ENCODE results near the gene RALGPS1. TPM values are rescaled to one million over a fixed set of nuclear protein-coding genes. Genes with fewer than 3 reads are reported as not detected.
A peak's percentile ranks its signal among the peaks of the same experiment; 100 is the strongest.

The RALGPS1 gene
- total RNA-seq, 2 donors from 2014 or later: 9.7 to 17.7 TPM

DNA sequence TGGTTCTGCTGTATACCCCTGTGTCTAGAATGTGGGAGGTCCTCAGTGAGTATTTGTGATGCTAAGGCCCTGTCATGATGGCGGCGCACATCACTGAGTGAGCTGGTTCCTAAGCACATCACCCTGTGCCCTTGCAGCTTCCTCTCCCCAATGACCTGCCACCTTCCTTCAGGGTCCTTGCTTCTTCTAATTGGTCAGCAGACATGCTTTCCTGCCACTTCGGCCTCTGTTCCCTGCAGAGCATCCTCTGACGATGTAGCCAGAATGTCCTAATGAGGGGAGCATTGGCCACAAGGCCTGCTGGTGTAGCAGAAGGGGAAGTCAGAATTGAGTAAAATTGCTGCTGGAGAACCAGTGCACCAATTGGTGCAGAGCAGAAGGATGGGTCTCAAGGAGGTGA is 238.9 kb downstream of the RALGPS1 start:
- H3K4me3 ChIP-seq: no peak overlapping the region
- H3K4me1 ChIP-seq: peaks cover 0 to 18% of the 10 kb centered on the region in 2 donors
- no peaks in the 10 kb centered on the region for H3K36me3 ChIP-seq
- no peaks in the 10 kb centered on the region for H3K9me3 ChIP-seq
- TF ChIP-seq, protein P1, sequence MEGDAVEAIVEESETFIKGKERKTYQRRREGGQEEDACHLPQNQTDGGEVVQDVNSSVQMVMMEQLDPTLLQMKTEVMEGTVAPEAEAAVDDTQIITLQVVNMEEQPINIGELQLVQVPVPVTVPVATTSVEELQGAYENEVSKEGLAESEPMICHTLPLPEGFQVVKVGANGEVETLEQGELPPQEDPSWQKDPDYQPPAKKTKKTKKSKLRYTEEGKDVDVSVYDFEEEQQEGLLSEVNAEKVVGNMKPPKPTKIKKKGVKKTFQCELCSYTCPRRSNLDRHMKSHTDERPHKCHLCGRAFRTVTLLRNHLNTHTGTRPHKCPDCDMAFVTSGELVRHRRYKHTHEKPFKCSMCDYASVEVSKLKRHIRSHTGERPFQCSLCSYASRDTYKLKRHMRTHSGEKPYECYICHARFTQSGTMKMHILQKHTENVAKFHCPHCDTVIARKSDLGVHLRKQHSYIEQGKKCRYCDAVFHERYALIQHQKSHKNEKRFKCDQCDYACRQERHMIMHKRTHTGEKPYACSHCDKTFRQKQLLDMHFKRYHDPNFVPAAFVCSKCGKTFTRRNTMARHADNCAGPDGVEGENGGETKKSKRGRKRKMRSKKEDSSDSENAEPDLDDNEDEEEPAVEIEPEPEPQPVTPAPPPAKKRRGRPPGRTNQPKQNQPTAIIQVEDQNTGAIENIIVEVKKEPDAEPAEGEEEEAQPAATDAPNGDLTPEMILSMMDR (IDR thresholded peaks at IDR 0.05): no peak
- H3K27ac ChIP-seq: no peak overlapping the region
- no peaks in the 10 kb centered on the region for H3K27me3 ChIP-seq
- no peak for DNase-seq (ENCODE audit: low spot score)

DNA sequence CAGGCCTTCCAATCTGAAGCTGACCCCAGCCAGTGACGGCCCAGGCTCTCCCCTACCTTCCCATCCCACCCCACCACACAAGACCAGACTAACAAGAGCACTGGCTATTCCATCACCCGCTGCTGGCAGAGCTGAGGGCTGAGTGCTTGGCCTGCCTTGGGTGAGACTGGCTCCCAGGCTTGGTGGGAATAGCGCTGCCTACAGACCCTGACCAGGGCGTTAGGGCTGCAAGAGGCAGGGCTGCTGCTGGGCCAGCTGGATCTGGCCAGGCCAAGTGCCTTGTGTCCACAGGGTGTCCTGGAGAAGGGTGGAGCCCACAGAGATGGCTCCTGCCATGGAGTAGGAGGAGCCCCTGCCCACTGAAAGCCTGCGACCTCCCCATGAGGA is 239.4 kb downstream of the RALGPS1 start:
- H3K36me3 ChIP-seq: no peaks in the 10 kb centered on the region
- no peaks in the 10 kb centered on the region for H3K9me3 ChIP-seq
- TF ChIP-seq, protein P1 (IDR thresholded peaks at IDR 0.05): no peak
- H3K4me3 ChIP-seq: no peak overlapping the region
- no peaks in the 10 kb centered on the region for H3K27me3 ChIP-seq
- DNase-seq (ENCODE audit: low spot score): peak; percentile 58
- H3K27ac ChIP-seq: peak overlapping the region; percentile 38 to 64
- peaks cover 0 to 20% of the 10 kb centered on the region in 2 donors for H3K4me1 ChIP-seq

DNA sequence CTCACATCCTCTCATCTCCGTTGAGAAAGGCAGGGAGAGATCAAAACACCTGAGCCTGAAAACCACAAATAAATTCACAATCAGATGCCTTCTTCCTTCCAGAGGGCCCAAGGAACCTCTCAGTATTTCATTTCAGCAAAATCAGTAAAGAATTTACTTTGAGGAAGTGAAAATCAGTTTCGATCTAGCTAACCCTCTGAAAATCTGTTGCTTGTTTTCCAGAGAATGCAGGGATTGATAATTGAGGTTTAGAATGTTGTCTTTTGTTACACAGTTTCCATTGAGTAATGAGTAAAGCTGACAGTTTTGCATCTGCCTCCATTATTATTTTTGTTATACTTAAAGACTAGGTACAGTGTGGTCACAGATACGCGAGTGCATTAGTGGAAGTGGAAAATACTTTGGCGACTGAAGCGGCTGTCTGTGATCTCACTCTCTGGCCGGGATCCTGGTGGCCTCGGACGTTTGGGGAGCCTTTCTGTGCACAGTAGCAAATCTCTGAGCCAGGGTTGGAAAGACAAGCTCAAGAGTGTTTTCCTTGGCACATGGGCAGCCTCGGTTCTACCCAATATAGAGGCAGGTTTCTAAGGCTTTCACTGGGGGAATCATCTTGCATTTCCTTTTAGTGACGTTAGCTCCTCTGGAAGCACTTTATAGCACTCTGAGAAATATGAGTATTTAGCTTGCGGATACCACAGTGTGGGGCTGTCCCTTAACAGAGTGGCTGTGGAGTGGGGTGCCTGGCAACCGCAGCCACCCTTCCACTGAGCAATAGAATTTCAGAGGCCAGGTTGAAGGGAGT is 240.0 kb downstream of the RALGPS1 start:
- DNase-seq (ENCODE audit: low spot score): peak; percentile 89
- TF ChIP-seq, protein P1 (IDR thresholded peaks at IDR 0.05): no peak
- Histone ChIP-seq H3K27ac (peak overlapping the region; percentile 38 to 64), H3K9me3 (no peaks in the 10 kb centered on the region), H3K27me3 (no peaks in the 10 kb centered on the region), H3K36me3 (no peaks in the 10 kb centered on the region), H3K4me3 (peak overlapping the region in 1 of 2 donors; percentile 8), H3K4me1 (peaks cover 0 to 22% of the 10 kb centered on the region in 2 donors)

DNA sequence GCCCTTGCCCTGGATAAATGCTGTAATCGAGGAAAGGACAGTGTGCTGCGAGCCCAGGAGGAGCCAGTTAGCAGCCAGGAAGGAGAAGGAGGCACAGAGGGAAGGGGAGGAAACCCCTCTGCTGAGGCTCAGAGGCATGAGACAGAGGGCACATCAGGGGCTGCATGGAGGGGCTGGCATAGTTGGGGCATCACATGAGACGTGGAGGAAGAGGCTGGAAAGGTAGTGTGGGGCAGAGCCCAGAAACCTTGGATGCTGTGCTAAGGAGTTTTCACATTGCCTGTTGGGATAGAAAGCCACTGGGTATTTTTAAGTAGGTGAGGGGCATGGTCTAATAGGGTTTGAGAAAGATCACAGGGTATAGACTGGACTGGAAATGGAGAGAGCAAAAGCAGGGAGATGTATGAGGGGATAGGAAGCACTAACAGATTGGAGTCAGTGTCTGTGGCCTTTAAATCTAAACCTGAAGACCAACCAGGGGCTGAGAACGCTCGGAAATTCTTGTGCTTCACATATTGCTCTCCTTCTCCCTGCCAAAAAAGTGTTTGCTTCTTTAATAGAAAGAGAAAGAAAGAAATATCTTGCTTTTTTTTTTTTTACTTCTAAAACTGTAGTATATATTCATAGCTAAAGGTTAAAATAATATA is 240.9 kb downstream of the RALGPS1 start:
- Histone ChIP-seq H3K4me3 (no peak overlapping the region), H3K27me3 (no peaks in the 10 kb centered on the region), H3K9me3 (no peaks in the 10 kb centered on the region), H3K36me3 (no peaks in the 10 kb centered on the region), H3K27ac (peak overlapping the region; percentile 38 to 64), H3K4me1 (peaks cover 0 to 22% of the 10 kb centered on the region in 2 donors)
- no peak for DNase-seq (ENCODE audit: low spot score)
- TF ChIP-seq, protein P1 (IDR thresholded peaks at IDR 0.05): no peak

DNA sequence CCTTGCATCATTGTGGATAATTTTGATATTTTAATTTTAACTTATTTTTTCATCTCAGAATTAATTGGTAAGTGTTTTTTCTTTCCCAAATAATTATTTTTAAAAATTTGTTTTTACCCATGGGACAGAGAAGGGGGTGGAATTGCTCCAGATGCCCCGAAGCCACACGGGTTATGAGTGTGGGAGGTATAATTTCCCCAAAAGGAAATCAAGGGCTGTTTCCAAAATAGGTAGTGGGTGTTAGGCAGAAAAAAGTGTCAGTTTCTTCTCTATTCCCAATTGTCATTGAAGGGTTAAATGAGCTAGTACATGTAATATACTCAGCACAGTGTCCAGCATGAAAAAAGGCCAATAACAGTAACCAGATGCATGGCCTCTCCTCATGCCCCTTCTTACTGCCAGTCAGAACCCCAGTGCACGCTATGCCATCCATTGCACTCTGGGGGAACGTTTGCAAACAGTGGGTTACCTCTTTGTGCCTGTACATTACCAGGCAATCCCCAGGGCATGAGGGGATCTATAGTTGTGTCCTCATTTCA is 244.3 kb downstream of the RALGPS1 start:
- H3K36me3 ChIP-seq: no peaks in the 10 kb centered on the region
- no peak for DNase-seq (ENCODE audit: low spot score)
- no peak overlapping the region for H3K27ac ChIP-seq
- H3K9me3 ChIP-seq: no peaks in the 10 kb centered on the region
- TF ChIP-seq, protein P1 (IDR thresholded peaks at IDR 0.05): no peak
- H3K4me3 ChIP-seq: no peak overlapping the region
- H3K27me3 ChIP-seq: no peaks in the 10 kb centered on the region
- peaks cover 0 to 36% of the 10 kb centered on the region in 2 donors for H3K4me1 ChIP-seq

Data from right atrium auricular region (tissue), 2 donors.